ENCODE data around the gene PFKFB2.

DNA sequence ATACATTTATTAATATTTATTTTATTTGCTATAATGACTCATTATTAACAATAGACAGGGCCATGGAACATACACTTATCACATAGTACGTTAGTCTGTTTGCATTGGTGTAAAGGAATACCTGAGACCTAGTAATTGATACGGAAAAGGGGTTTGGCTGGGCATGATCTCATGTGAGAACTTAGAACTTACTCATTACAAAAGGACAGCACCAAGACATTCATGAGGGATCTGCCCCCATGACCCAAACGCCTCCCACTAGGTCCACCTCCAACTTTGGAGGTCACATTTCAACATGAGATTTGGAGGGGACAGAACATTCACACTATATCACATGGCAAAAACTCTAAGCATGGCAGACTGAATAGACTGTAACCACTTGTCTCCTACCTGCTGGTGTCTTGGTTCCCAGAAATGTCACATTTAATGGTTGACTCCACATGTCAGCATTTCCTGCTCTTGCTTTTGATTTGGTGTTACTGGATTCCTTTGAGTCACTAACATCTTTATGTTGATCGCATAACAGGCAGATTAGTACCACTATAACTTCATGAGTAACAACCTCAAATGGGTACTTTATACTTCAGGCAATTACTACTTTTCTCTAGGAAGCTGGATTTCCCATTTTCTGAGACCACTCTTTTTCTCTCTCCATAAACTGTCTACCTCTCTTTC is 17.1 kb upstream of the PFKFB2 start:
- TF ChIP-seq, protein P1, sequence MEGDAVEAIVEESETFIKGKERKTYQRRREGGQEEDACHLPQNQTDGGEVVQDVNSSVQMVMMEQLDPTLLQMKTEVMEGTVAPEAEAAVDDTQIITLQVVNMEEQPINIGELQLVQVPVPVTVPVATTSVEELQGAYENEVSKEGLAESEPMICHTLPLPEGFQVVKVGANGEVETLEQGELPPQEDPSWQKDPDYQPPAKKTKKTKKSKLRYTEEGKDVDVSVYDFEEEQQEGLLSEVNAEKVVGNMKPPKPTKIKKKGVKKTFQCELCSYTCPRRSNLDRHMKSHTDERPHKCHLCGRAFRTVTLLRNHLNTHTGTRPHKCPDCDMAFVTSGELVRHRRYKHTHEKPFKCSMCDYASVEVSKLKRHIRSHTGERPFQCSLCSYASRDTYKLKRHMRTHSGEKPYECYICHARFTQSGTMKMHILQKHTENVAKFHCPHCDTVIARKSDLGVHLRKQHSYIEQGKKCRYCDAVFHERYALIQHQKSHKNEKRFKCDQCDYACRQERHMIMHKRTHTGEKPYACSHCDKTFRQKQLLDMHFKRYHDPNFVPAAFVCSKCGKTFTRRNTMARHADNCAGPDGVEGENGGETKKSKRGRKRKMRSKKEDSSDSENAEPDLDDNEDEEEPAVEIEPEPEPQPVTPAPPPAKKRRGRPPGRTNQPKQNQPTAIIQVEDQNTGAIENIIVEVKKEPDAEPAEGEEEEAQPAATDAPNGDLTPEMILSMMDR (IDR thresholded peaks at IDR 0.05 in 8 of 11, conservative IDR thresholded peaks at IDR 0.05 in 3 of 11) = no peak
- no peak for TF ChIP-seq POLR2A (IDR thresholded peaks at IDR 0.05)

All from spleen (tissue), 7 donors.